ENCODE results near the gene SNRNP27. TPM values are rescaled to one million over a fixed set of nuclear protein-coding genes. Genes with fewer than 3 reads are reported as not detected.
A peak's percentile ranks its signal among the peaks of the same experiment; 100 is the strongest.

Gene SNRNP27
- total and polyA plus RNA-seq, 9 of the 15 experiments (the other 6 are each of a cell fraction or from before 2014, with no cell fraction given) = 29.2 to 102 (median 65.7) TPM

- TF ChIP-seq, protein P1, sequence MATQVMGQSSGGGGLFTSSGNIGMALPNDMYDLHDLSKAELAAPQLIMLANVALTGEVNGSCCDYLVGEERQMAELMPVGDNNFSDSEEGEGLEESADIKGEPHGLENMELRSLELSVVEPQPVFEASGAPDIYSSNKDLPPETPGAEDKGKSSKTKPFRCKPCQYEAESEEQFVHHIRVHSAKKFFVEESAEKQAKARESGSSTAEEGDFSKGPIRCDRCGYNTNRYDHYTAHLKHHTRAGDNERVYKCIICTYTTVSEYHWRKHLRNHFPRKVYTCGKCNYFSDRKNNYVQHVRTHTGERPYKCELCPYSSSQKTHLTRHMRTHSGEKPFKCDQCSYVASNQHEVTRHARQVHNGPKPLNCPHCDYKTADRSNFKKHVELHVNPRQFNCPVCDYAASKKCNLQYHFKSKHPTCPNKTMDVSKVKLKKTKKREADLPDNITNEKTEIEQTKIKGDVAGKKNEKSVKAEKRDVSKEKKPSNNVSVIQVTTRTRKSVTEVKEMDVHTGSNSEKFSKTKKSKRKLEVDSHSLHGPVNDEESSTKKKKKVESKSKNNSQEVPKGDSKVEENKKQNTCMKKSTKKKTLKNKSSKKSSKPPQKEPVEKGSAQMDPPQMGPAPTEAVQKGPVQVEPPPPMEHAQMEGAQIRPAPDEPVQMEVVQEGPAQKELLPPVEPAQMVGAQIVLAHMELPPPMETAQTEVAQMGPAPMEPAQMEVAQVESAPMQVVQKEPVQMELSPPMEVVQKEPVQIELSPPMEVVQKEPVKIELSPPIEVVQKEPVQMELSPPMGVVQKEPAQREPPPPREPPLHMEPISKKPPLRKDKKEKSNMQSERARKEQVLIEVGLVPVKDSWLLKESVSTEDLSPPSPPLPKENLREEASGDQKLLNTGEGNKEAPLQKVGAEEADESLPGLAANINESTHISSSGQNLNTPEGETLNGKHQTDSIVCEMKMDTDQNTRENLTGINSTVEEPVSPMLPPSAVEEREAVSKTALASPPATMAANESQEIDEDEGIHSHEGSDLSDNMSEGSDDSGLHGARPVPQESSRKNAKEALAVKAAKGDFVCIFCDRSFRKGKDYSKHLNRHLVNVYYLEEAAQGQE (IDR thresholded peaks at IDR 0.05; ENCODE audit: borderline replicate concordance) = no peak; the same call in 1 of the 2 replicates
- TF ChIP-seq, protein P1 (CRISPR knock-in tag; IDR thresholded peaks at IDR 0.05; ENCODE audit: low read depth) = no peak
- no peak for TF ChIP-seq NR2C1 (IDR thresholded peaks at IDR 0.05)
- no peak for TF ChIP-seq NR2C1 (tag; IDR thresholded peaks at IDR 0.05)
- TF ChIP-seq NCOA4 (IDR thresholded peaks at IDR 0.05; ENCODE audit: partially characterized antibody) = no peak
- no peak for TF ChIP-seq U2AF2 (optimal IDR thresholded peaks at IDR 0.05; ENCODE audit: low read depth, low read length)
- TF ChIP-seq, protein P2, sequence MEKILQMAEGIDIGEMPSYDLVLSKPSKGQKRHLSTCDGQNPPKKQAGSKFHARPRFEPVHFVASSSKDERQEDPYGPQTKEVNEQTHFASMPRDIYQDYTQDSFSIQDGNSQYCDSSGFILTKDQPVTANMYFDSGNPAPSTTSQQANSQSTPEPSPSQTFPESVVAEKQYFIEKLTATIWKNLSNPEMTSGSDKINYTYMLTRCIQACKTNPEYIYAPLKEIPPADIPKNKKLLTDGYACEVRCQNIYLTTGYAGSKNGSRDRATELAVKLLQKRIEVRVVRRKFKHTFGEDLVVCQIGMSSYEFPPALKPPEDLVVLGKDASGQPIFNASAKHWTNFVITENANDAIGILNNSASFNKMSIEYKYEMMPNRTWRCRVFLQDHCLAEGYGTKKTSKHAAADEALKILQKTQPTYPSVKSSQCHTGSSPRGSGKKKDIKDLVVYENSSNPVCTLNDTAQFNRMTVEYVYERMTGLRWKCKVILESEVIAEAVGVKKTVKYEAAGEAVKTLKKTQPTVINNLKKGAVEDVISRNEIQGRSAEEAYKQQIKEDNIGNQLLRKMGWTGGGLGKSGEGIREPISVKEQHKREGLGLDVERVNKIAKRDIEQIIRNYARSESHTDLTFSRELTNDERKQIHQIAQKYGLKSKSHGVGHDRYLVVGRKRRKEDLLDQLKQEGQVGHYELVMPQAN (IDR thresholded peaks at IDR 0.05; ENCODE audit: borderline replicate concordance) = peak; percentile 84; the same call in 1 of the 2 replicates
- no peak for TF ChIP-seq ZNF76 (CRISPR knock-in tag; IDR thresholded peaks at IDR 0.05; ENCODE audit: borderline replicate concordance)
- TF ChIP-seq, protein P3, sequence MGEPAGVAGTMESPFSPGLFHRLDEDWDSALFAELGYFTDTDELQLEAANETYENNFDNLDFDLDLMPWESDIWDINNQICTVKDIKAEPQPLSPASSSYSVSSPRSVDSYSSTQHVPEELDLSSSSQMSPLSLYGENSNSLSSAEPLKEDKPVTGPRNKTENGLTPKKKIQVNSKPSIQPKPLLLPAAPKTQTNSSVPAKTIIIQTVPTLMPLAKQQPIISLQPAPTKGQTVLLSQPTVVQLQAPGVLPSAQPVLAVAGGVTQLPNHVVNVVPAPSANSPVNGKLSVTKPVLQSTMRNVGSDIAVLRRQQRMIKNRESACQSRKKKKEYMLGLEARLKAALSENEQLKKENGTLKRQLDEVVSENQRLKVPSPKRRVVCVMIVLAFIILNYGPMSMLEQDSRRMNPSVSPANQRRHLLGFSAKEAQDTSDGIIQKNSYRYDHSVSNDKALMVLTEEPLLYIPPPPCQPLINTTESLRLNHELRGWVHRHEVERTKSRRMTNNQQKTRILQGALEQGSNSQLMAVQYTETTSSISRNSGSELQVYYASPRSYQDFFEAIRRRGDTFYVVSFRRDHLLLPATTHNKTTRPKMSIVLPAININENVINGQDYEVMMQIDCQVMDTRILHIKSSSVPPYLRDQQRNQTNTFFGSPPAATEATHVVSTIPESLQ (CRISPR knock-in tag; IDR thresholded peaks at IDR 0.05) = no peak
- TF ChIP-seq PML (IDR thresholded peaks at IDR 0.05; ENCODE audit: low read length) = peak; percentile 63; the same call in 1 of the 2 replicates
- no peak for TF ChIP-seq ATF1 (CRISPR knock-in tag; IDR thresholded peaks at IDR 0.05)
- no peak for TF ChIP-seq ATF1 (tag; IDR thresholded peaks at IDR 0.05)
- TF ChIP-seq STAT5A (IDR thresholded peaks at IDR 0.05; ENCODE audit: borderline replicate concordance, low read length) = no peak
- no peak for TF ChIP-seq FOS (IDR thresholded peaks at IDR 0.05; ENCODE audit: extremely low read depth, insufficient read length)
These were observed 21.5 kb downstream of the SNRNP27 start, which contains the start of gene MXD1 (continued) for GRCh38 chr2:69914950-69915945.
